Measurements from ENCODE around the gene ADGRF4.

ADGRF4 gene

GRCh38 chr6:47752801-47753200 is 54.4 kb downstream of the ADGRF4 start:
- Histone ChIP-seq H3K36me3 (ENCODE audit: control insufficient read depth in 1 of 2, insufficient read depth in 2 of 2, low read length in 2 of 2) (no peaks in the 10 kb centered on the region), H3K27ac (ENCODE audit: low read depth, low read length) (no peak overlapping the region), H3K4me3 (ENCODE audit: low read depth in 1 of 2, low read length in 2 of 2) (no peak overlapping the region), H3K4me1 (ENCODE audit: control insufficient read depth in 1 of 2, insufficient read depth in 2 of 2, low read length in 2 of 2) (no peaks in the 10 kb centered on the region), H3K9ac (ENCODE audit: low read depth in 1 of 2, low read length in 2 of 2) (no peak overlapping the region), H3K9me3 (ENCODE audit: control insufficient read depth in 1 of 2, low read length in 2 of 2) (no peaks in the 10 kb centered on the region), H3K27me3 (ENCODE audit: control insufficient read depth in 1 of 2, insufficient read depth in 2 of 2, low read length in 2 of 2) (no peaks in the 10 kb centered on the region)

DNA sequence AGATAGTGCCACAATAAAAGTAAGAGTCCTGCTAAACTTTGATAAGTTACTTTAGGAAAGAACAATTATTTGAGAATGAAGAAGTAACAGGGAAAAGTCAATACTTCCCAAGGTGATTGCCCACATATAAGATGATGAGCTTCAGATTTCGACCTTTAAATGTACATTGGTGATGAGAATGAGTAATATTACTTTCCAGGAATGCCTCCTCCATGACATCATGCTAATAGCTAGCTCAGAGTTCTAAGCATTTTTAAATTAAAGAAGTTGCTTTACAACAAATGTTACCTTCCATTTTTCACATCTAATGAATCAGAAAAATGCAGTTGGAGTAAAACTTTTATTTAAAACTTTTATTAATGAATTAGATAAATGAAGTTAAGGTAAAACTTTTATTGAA is 61.0 kb downstream of the ADGRF4 start:
- H3K9me3 ChIP-seq (ENCODE audit: control insufficient read depth in 1 of 2, low read length in 2 of 2): no peaks in the 10 kb centered on the region
- no peak overlapping the region for H3K9ac ChIP-seq (ENCODE audit: low read depth in 1 of 2, low read length in 2 of 2)
- no peaks in the 10 kb centered on the region for H3K4me1 ChIP-seq (ENCODE audit: control insufficient read depth in 1 of 2, insufficient read depth in 2 of 2, low read length in 2 of 2)
- H3K27me3 ChIP-seq (ENCODE audit: control insufficient read depth in 1 of 2, insufficient read depth in 2 of 2, low read length in 2 of 2): no peaks in the 10 kb centered on the region
- H3K4me3 ChIP-seq (ENCODE audit: low read depth in 1 of 2, low read length in 2 of 2): no peak overlapping the region
- no peak overlapping the region for H3K27ac ChIP-seq (ENCODE audit: low read depth, low read length)
- H3K36me3 ChIP-seq (ENCODE audit: control insufficient read depth in 1 of 2, insufficient read depth in 2 of 2, low read length in 2 of 2): no peaks in the 10 kb centered on the region

GRCh38 chr6:47762502-47762901 is 64.1 kb downstream of the ADGRF4 start:
- no peak overlapping the region for H3K27ac ChIP-seq (ENCODE audit: low read depth, low read length)
- no peak overlapping the region for H3K4me3 ChIP-seq (ENCODE audit: low read depth in 1 of 2, low read length in 2 of 2)
- no peaks in the 10 kb centered on the region for H3K4me1 ChIP-seq (ENCODE audit: control insufficient read depth in 1 of 2, insufficient read depth in 2 of 2, low read length in 2 of 2)
- no peaks in the 10 kb centered on the region for H3K27me3 ChIP-seq (ENCODE audit: control insufficient read depth in 1 of 2, insufficient read depth in 2 of 2, low read length in 2 of 2)
- H3K9me3 ChIP-seq (ENCODE audit: control insufficient read depth in 1 of 2, low read length in 2 of 2): no peaks in the 10 kb centered on the region
- no peak overlapping the region for H3K9ac ChIP-seq (ENCODE audit: low read depth in 1 of 2, low read length in 2 of 2)
- no peaks in the 10 kb centered on the region for H3K36me3 ChIP-seq (ENCODE audit: control insufficient read depth in 1 of 2, insufficient read depth in 2 of 2, low read length in 2 of 2)

GRCh38 chr6:47766445-47766844 is 68.1 kb downstream of the ADGRF4 start:
- no peak overlapping the region for H3K27ac ChIP-seq (ENCODE audit: low read depth, low read length)
- H3K36me3 ChIP-seq (ENCODE audit: control insufficient read depth in 1 of 2, insufficient read depth in 2 of 2, low read length in 2 of 2): no peaks in the 10 kb centered on the region
- H3K4me1 ChIP-seq (ENCODE audit: control insufficient read depth in 1 of 2, insufficient read depth in 2 of 2, low read length in 2 of 2): no peaks in the 10 kb centered on the region
- H3K9me3 ChIP-seq (ENCODE audit: control insufficient read depth in 1 of 2, low read length in 2 of 2): no peaks in the 10 kb centered on the region
- no peak overlapping the region for H3K4me3 ChIP-seq (ENCODE audit: low read depth in 1 of 2, low read length in 2 of 2)
- no peak overlapping the region for H3K9ac ChIP-seq (ENCODE audit: low read depth in 1 of 2, low read length in 2 of 2)
- H3K27me3 ChIP-seq (ENCODE audit: control insufficient read depth in 1 of 2, insufficient read depth in 2 of 2, low read length in 2 of 2): no peaks in the 10 kb centered on the region

DNA sequence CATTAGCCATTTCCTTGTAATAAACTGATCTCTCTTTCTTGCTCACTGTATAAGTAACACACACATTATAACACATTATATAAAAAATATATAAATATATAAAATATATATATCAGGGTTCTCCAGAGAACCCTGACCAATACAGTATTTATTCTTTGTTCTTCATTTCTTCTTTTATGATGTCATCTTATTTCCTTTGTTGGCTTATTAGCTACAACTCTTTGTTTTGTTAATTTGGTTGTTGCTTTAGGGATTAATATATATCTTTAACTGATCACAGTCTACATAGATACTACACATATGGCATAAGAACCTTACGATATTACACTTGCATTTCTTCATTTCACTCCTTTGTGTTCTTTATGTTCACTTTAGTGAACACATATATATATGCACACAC is 68.7 kb downstream of the ADGRF4 start:
- Histone ChIP-seq H3K4me1 (ENCODE audit: control insufficient read depth in 1 of 2, insufficient read depth in 2 of 2, low read length in 2 of 2) (no peaks in the 10 kb centered on the region), H3K9me3 (ENCODE audit: control insufficient read depth in 1 of 2, low read length in 2 of 2) (no peaks in the 10 kb centered on the region), H3K9ac (ENCODE audit: low read depth in 1 of 2, low read length in 2 of 2) (no peak overlapping the region), H3K27me3 (ENCODE audit: control insufficient read depth in 1 of 2, insufficient read depth in 2 of 2, low read length in 2 of 2) (no peaks in the 10 kb centered on the region), H3K4me3 (ENCODE audit: low read depth in 1 of 2, low read length in 2 of 2) (no peak overlapping the region), H3K36me3 (ENCODE audit: control insufficient read depth in 1 of 2, insufficient read depth in 2 of 2, low read length in 2 of 2) (no peaks in the 10 kb centered on the region), H3K27ac (ENCODE audit: low read depth, low read length) (no peak overlapping the region)

GRCh38 chr6:47769982-47770381 is 71.6 kb downstream of the ADGRF4 start:
- no peaks in the 10 kb centered on the region for H3K27me3 ChIP-seq (ENCODE audit: control insufficient read depth in 1 of 2, insufficient read depth in 2 of 2, low read length in 2 of 2)
- H3K9me3 ChIP-seq (ENCODE audit: control insufficient read depth in 1 of 2, low read length in 2 of 2): no peaks in the 10 kb centered on the region
- no peak overlapping the region for H3K9ac ChIP-seq (ENCODE audit: low read depth in 1 of 2, low read length in 2 of 2)
- no peak overlapping the region for H3K4me3 ChIP-seq (ENCODE audit: low read depth in 1 of 2, low read length in 2 of 2)
- no peaks in the 10 kb centered on the region for H3K36me3 ChIP-seq (ENCODE audit: control insufficient read depth in 1 of 2, insufficient read depth in 2 of 2, low read length in 2 of 2)
- no peaks in the 10 kb centered on the region for H3K4me1 ChIP-seq (ENCODE audit: control insufficient read depth in 1 of 2, insufficient read depth in 2 of 2, low read length in 2 of 2)
- H3K27ac ChIP-seq (ENCODE audit: low read depth, low read length): no peak overlapping the region

All from duodenal mucosa (tissue), 2 donors.